HG03469 (cell line): ENCODE results near the gene SRM.
"Not testable (repeated sequence)": the region's sequence is repeated elsewhere in the genome, so short reads cannot be mapped to it uniquely, and the experiment has no call there.

Source experiments
- ATAC-seq: cut with Tn5 transposase; IDR thresholded peaks from one replicate; pipeline ENCODE4 v1.9.1; 2021; ENCODE audit warnings: mild to moderate bottlenecking, moderate library complexity, moderate number of reproducible peaks; ENCODE audit not compliant: unreplicated experiment

SRM gene

DNA sequence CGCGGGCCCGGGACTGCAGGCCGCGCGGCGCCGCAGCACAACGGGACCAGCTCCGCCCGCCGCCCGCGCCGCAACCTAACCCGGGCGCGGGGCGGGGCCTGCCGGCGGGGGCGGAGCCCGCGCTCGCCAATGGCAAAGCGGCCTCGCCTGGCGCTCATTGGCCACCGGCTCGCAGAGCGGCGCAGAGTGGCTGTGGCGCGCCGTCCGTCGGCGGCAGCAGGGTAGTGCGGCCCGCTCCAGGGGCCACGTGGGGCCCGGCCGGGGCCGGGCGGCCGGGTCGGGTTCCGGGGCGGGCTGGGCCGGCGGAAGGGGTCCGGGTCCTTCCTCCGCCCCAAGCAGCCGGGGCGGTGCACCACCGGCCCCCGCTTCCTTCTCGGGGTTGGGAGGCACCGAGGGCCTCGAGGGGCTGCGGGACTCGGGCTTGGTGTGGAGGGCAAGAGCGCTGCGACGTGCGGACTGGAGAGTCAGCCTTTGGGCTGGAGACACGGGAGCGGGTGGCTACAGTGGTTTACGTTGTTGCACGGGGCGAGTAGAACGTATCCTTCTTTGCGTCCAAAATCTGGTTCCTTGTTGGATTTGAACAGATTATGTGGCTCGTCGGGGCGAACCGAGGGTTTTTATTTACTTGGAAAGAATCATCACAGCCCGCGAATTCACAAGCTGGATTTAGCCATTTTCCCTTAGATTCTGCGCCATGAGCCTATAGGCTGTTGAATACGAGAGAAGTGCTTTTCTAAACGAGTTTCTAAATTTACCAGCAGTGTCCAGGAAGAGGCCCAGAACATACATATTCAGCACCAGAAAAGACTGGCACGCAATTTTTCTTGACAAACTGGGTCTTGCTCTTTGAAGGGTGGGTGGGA lies at the start of gene SRM:
SRM (minus strand) TSS at position 51 of the 863 bp plus-strand sequence. CDS start 75 bp downstream, outside the sequence.
- peak; percentile 75 for ATAC-seq

DNA sequence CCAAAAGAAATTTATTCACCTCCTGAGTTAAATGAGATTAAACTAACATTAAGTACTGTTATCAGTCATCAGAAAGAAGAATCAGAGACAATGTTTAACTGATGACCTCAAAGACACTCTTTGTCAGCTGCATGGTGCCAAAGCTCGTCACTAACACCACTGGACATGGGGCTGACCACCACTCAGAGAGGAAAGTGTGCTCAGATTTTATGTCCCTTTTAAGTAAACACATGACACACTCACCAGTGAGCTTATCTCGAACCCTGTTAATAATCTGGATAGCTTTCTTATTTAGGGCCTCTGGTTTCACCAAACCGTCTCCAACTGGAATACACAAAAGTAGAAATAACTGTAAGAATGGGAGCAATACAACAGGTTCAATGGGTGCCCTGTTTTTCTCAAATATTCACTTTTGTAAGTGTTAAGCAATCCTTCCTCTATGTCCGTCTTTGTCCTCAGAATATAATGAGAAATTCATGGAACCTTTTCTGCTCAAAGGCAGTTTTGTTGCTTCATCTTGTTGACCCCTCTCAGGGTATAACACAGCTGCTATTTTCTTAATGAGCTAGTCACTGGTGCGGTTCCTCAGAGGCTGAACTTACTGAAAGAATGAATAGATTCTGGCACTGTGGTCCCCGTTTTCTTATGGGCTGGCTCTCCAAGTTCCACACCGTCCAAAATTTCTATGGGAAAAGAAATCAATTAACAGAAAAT lies 49.4 kb upstream of the SRM start:
- no peak for ATAC-seq

DNA sequence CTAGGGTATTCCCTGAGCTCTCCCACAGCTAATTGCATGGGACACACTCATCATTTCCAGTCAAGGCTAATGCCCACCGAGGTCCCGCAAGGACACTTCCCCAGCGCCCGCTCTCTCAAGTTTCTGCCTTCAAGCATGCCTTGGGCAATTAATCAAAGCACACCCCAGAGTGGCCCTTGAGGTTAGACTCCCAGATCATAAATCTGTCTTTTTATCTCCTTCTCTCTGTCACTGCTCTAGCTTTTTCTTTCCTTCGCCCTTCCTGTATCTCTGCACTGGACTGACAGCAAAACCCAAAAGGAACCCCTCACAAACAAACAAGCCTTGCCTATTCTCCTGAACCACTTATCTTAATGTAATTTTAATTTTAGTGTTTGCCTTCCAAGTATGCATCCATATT lies 47.8 kb upstream of the SRM start:
- no peak for ATAC-seq

DNA sequence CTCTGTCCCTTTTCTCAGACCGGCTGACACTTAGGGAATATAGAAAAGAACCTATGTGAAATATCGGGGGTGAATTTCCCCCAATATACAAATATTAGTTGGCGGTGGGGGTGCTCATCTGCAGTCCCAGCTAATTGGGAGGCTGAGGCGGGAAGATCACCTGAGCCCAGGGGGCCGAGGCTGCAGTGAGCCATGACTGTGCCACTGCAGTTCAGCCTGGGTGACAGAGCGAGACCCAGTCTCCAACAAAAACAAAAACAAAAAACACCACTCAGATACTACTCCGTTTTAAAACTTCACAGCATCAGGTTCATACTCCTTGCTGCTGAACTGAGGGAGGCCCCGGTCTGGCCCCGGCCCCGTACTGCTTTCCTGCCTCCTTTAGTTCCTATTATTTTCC lies 45.8 kb upstream of the SRM start:
- ATAC-seq: no peak

DNA sequence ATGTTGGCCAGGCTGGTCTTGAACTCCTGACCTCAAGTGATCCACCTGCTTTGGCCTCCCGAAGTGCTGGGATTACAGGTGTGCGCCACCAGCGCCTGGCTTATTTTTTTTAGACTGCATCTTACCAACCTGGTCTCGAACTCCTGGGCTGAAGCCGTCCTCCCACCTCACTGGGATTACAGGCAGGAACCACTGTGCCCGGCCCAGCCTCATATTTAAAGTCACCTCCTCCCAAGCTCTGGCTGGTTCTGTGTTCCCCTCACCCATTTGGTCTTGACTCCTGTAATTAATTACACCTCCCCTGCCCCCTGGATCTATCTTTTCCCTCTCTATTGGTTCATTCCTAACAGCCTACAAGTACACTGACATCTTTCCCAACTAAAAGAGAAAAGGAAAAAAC lies 41.5 kb upstream of the SRM start:
- no peak for ATAC-seq

DNA sequence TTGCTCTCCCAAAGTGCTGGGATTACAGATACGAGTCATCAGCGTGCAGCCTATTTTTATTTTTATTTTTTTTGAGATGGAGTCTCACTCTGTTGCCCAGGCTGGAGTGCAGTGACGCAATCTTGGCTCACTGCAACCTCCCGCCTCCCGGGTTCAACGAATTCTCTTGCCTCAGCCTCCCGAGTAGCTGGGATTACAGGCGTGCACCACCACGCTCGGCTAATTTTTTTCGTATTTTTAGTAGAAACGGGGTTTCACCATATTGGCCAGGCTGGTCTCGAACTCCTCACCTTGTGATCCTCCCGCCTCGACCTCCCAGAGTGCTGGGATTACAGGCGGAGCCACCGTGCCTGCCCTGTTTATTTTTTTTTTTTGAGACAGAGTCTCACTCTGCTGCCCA lies 41.0 kb upstream of the SRM start:
- ATAC-seq: not testable (repeated sequence)

DNA sequence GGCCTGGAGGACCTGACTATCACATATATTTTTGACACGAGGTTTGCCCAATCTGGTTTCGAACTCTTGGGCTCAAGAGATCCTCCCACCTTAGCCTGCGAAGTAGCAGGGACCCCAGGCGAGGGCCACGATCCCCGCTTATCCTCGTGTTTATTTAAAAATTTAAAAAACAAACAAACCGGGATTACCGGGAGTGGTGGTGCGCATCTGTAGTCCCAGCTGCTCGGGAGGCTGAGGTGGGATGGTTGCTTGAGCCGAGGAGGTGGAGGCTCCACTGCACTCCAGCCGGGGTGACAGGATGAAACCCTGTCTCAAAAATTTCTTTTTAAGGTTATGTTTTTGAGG lies 40.3 kb upstream of the SRM start:
- no peak for ATAC-seq

DNA sequence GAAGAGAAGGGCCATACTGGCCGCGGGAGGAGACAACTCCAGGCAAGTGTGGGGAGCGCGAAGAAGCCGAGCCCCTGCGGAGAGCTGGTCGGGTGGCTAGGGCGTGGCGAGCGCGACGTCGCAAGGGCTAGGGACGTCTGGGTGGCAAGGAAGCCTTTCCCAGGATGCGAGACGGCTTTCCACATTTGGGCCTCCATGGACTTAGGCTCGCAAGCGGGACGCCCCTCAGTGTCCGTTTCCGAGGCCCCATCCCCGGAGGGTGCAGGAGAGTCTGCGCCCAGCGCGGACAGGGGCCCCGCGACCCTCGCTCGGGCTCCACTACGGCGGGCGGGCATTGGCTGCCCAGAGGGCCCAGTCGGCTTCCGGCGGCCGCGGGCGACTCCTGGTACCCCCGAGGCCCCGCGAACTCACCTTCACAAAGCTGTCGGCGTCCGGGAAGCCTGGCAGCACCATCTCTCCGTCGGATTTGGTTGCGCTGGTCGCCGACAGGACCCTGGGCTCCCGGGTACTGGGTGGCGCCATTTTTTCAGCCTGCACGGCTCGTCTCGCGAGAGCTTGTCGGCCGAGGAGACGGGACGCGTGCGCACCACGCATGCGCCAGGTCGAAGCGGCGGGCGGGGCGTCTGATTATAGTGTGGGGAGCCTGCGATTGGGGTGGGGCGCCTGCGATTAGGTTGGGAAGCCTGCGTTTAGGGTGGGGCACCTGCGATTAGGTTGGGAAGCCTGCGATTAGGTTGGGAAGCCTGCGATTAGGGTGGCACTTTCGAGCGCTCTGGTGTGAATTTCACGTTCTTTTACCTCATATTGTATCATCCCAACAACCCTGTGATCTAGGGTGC lies 39.7 kb upstream of the SRM start, which contains the start of gene EXOSC10:
EXOSC10 (minus strand) TSS at position 560 of the 839 bp plus-strand sequence; CDS start at position 522, 38 bp downstream.
- ATAC-seq: peak; percentile 70

DNA sequence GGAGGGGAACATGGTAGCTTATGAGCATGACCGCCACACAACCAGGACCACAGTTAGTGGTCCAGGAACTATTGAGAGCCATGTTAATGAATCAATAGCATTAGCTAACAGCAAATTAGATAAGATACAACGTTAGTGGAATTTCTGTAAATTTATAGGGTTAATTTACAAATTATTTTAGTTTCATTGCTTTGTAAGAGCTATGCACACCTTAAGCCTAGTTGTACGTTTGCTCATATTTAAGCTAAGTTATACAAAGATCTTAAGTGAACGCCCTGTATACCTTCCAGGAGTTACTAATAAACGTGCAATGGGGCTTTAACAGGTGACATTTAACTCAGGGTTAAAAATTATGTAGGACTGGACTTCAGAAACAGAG lies 39.1 kb upstream of the SRM start:
- no peak for ATAC-seq

DNA sequence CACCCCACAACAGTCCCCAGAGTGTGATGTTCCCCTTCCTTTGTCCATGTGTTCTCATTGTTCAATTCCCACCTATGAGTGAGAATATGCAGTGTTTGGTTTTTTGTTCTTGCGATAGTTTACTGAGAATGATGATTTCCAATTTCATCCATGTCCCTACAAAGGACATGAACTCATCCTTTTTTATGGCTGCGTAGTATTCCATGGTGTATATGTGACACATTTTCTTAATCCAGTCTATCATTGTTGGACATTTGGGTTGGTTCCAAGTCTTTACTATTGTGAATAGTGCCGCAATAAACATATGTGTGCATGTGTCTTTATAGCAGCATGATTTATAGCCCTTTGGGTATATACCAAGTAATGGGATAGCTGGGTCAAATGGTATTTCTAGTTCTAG lies 24.0 kb upstream of the SRM start:
- ATAC-seq: not testable (repeated sequence)

DNA sequence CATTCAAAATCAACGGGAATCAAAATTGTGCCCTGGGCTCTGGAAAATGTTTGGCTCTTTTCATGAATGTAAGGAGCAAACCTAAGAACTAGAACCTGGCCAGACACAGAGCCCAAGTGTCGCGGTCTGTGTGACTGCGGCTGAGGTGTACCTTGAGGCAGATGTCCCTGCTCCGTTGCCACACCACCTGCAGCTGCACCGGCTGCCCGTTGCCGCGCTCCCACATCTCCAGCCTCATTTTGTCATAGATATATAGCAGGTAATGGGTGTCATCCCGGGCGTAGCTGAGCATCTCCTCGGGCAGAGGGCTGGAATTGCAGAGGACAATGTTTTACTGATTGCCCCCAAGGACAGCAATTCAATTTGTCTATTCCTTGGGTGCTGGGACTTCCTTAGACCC lies 21.1 kb upstream of the SRM start:
- ATAC-seq: no peak

DNA sequence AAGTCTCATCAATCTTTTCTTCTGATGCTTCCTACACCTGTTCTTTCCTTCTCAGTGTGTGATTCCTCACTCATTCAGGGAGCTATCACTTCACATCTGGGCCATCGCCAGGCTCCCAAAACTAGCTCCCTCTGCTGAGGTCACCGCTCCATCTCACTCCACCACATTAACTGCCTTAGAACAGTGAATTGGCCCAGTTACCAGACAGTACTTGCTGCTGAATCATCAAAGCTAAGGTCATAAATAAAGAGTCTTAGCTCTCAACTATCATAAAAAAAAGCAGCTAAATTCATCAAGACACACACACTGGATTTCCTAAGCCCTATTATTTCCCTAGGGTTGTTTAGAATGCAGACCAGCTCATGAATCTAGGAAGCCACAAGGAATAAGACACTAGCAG lies 18.8 kb upstream of the SRM start:
- no peak for ATAC-seq

DNA sequence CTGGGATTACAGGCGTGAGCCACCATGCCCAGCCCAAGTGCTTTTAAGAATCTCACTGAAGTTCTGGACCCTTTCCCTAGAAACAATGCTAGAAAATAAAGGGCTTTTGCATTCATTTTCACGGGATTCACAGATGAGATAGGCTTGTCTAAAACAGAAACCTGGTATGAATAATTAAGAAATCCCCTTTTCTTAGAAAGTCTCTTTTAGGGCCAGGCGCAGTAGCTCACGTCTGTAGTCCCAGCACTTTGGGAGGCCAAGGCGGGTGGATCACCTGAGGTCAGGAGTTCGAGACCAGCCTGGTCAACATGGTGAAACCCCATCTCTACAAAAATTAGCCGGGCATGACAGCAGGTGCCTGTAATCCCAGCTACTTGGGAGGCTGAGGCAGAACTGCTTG lies 13.6 kb upstream of the SRM start:
- ATAC-seq: not testable (repeated sequence)

DNA sequence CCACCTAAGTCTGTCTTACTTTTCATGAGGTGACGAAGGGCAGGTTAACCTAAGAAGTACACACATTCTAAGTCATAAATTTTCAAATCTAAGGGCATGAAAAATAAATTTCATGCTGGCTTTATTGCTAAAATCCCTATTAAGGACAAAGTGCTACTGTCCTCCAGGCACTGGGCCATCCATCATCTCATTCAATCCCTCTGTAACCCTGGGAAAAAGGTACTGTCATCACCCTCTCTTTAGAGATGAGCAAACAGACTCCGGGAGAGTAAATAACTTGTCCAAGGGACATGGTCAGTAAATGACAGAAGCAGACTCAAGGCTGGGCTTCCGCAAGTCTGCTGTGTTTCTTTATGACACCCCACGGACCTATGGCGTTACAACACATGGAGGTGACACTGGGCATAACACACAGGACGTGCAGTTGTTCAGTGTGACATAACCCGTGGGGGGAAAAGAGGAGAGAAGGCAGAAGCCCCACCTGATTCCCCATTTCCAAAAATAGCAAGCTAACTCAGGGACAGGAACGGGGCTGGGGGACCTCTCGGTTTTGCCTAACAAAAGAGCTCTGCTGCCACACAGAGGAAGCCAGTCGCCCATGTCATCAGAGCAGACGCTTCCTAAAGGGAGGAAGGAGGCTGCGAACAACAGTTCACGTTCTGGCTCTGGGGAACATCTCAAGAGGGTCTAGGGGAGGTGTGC lies 12.5 kb upstream of the SRM start:
- no peak for ATAC-seq

DNA sequence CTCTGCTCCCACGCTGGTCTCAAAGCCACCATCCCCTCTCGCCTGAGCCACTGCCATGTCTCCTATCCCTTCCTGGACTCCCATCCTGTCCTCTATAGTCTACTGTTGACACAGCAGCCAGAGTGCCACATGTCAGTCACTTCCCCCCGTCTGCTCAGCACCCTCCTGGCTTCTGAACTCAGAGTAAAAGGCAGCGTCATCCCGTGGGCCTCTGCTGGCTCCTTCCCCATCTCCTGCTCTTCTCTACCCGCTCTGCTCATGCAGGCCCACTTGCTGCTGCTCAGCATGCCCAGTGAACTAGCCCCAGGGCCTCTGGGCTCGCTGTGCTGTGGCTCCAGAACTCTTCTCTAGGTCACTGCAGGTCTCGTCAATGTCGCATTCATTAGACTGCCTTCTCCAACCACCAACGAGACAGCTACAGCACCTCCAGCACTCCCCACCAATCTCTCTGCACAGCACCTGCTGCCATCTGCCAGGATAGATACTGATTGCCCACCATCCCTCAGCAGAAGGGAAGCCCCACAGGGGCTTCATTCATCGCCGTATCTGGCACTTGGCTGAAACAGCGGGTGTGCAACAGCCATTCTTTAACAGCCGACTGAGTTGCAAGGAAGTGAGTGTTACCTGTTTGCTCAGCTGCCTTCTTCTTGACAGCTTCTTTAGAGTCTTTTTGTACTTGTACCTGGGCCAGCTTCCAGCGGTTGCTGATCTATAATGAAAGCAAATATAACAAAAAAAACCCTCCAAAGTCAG lies 11.8 kb upstream of the SRM start:
- ATAC-seq: no peak

DNA sequence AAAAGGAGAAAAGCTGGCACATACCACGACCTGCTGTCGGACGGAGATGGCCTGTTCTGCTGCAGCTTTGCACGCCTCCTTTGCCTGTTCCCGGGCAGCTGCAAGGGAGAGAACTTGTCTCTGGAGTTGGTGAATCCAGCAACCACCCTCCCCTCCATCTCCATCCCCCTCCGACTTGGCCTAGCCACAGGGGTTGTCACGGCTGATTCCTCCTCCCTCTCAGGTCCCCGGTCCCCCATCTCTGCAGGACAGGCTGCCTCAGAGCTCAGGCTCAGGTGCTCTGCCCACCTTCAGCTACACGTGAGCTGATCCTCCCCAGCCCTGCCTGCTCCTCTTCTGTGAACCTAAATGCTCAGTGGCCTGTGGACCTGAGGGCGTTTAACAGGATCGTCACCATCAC lies 11.1 kb upstream of the SRM start:
- ATAC-seq: no peak

DNA sequence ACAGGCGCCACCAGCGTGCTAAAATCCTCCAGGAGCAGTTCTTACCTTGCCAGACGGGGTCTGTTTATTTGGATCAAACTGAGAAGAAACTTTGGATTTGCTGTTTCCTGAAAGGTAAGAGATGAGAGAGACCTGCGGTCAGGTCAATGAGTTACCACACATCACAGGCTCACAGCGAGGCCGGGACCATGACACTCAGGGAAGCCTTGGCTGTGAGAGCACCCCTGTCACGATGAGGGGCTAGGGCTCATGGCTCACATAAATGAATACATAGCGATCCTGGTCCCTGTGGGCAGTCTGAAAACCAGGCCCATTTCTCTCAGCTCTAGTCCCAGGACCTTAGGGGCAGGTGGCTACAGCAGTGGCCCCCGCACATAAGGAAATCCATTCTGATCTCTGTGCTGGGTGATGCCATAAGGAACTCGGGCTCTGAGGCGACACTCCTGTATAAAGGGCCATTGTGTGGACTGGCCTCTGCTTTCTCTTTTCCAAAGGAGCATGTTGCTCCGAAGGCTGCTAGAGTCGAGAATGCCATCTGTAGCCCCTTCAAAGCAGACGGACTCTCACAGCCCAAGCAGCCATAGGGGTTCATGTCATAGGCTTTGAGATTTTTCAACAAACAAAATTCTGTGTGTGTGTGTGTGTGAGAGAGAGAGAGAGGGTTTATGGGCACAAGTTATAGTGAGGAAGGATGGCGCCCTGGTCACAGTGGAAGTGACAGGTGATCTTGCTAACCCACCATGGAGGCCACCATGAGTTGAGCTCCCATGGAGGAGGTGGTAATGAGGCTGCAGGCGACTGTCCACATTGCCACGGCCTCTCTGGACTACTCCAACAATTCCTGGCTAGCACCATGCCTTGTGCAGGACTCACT lies 9.0 kb upstream of the SRM start:
- no peak for ATAC-seq

DNA sequence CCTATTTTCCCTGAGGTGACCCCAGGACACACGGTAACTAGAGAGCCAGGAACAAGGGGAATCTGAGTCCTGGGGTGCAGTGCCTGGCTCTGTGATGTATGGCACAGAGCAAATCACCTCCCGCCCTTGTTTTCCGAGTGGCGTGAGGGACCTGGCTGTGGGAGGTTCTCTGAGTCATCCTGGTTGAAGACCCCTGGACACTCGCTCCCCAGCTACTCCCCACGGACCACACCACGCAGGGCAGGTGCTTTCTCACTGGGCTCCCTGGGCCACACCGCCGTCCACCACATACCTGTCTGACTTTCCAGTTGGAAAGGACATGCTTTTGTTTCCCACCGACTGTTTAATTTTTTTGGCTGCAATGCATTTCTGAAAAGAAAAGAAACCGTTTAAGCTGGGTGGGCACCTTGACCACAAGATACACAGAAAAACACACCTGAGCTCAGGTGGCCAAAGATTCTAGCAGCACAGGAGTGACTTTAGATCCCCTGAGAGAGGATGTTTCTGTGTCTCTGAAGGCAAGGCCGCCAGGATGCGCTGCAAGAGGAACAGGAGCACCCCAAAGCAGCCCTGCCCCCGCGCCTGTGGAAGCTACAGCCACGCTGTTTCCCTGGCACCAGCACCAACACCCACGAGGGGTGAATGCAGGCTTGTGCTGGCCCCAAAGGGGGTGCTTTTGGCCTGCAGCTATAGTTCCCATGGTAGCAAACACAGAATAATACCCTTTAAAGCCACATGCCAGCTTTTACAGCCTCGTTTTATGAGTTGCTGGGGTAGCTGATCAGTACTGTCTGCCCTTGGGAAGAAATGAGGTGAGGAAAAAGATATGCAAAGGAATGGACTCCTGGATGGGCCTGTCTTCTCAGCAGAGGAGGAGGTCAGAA lies 8.1 kb upstream of the SRM start:
- ATAC-seq: no peak
